Neural cell (in vitro differentiated cells): ENCODE results near the gene TANGO6.

Experiments
- SMC3 ChIP-seq: fragments of 450-650 bp; conservative IDR thresholded peaks from 2 replicates; pipeline ENCODE4 v1.6.1; 2014; ENCODE audit warnings: antibody characterized with exemption, mild to moderate bottlenecking, moderate library complexity; ENCODE audit not compliant: poor library complexity
- TF ChIP-seq, protein P1 (sequence below): fragments of 450-650 bp; IDR thresholded peaks from 2 replicates; pipeline ENCODE4 v1.5.1; 2014; ENCODE audit warnings: antibody characterized with exemption, mild to moderate bottlenecking, moderate library complexity; ENCODE audit not compliant: poor library complexity, severe bottlenecking

DNA sequence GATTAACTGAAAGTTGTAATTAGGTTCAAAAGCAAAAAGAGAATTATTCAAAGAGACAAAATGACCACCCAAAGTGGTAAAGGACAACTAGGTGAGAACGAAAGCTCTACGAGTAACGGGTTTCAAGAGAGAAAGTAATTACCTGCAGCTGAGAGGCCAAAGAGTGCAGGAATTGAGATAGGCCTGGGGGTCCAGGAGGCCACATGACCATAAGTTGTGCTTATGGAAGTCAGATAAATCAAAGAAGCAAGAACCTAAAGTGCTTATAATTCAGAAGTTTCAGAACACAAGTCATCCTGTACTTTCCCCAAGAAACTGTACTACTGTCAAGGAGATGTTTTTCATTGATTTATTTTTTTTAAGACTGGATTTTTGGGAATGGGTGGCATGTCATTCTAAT is 91.1 kb downstream of the TANGO6 start:
- TF ChIP-seq, protein P1, sequence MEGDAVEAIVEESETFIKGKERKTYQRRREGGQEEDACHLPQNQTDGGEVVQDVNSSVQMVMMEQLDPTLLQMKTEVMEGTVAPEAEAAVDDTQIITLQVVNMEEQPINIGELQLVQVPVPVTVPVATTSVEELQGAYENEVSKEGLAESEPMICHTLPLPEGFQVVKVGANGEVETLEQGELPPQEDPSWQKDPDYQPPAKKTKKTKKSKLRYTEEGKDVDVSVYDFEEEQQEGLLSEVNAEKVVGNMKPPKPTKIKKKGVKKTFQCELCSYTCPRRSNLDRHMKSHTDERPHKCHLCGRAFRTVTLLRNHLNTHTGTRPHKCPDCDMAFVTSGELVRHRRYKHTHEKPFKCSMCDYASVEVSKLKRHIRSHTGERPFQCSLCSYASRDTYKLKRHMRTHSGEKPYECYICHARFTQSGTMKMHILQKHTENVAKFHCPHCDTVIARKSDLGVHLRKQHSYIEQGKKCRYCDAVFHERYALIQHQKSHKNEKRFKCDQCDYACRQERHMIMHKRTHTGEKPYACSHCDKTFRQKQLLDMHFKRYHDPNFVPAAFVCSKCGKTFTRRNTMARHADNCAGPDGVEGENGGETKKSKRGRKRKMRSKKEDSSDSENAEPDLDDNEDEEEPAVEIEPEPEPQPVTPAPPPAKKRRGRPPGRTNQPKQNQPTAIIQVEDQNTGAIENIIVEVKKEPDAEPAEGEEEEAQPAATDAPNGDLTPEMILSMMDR = no peak
- TF ChIP-seq SMC3 = no peak
